HPDE6-E6E7 (cell line): ENCODE measurements around the gene ADCY7.
"Not testable (repeated sequence)": the region's sequence is repeated elsewhere in the genome, so short reads cannot be mapped to it uniquely, and the experiment has no call there.

Experiments
- DNase-seq: peaks from one replicate; pipeline ENCODE4 v3.0.0; 2011; ENCODE audit warnings: missing footprints; ENCODE audit errors: extremely low spot score

ADCY7 gene

DNA sequence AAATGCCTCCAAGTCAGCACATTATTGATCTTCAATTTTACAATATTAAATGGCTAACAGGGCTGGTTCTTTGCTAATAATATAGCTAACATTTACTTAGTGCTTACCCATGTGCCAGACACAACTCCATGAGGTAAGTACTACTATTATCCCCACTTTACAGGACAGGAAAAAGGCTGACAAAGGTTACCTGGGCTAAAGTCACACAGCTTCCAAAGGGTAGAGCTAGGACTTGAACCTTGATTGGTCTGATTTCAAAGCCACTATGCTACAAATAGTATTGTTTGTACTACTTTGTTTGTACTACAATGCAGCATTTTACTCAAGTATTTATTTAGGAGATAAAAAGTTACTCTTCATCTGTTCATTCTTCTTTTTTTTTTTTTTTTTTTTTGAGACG, 70.5 kb downstream of the ADCY7 start:
- no peak for DNase-seq

DNA sequence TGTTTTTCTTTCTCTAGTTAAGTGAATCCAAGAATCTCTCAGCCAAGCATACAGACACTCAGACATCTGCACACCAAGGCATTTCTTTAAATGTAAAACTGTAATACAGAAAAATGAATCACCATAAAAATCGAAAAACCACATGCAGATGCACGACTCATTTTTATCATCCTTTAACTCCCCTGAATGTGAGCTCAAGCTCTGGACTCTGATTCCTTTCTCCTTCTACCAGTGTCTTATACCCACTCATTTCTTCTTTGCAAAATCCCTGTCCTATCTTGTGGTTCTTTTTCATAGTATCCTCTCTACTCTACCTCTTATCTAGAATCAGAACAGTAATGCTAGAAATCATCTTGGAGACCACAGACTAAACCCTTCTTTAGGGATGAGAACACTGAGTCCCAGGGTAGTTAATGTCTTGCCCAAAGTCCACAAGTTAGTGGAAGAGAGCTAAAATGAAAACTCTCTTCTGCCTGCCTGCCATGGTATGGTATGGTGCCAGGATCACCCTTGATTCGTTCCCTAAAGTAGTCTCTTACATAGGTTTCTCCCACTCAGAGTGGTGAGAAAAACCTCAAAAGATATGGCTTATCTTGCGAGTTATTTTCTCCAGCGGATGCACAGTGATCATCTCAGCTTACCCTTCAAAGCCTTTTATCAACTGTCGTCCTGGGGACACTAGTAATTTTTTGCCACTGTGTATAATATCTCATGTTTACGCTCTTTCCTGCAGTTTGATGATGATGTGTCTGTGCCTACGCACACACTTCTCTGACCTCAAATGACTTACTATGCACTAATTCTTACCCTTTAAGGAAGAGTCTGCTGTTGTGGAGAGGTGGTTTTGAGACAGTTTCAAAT, 72.2 kb downstream of the ADCY7 start:
- DNase-seq, result no peak

DNA sequence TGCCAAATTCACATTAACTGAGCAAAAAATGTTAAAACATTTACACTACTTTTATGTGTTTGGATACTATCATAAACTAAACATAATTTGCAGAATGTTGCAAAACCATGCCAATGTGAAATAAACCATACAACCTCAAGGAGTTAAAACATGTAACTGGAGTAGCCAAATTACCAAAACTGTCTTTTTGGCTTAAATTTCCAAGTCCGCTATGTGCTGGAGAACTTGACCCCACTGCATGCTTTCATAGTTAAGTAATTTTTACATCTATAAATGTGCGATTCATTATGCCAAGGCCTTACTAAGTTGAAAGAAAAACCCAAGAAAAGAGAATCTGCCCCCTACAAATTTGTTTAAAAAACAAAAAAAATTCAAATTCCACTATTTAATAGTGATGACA, 74.2 kb downstream of the ADCY7 start:
- DNase-seq, result no peak

DNA sequence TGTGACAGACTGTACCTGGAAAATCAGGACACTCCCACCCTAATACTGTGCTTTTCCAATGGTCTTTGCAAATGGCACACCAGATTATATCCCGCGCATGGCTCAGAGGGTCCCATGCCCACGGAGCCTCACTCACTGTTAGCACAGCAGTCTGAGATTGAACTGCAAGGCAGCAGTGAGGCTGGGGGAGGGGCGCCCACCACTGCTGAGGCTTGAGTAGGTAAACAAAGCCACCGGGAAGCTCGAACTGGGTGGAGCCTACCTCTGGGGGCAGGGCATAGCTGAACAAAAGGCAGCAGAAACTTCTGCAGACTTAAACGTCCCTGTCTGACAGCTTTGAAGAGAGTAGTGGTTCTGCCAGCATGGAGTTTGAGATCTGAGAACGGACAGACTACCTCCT, 77.2 kb downstream of the ADCY7 start:
- not testable (repeated sequence) for DNase-seq

DNA sequence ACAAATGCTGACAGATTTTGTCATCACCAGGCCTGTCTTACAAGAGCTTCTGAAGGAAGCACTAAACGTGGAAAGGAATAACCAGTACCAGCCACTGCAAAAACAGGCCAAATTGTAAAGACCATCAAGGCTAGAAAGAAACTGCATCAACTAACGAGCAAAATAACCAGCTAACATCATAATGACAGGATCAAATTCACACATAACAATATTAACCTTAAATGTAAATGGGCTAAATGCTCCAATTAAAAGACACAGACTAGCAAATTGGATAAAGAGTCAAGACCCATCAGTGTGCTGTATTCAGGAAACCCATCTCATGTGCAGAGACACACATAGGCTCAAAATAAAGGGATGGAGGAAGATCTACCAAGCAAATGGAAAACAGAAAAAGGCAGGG, 78.9 kb downstream of the ADCY7 start:
- DNase-seq, result not testable (repeated sequence)

DNA sequence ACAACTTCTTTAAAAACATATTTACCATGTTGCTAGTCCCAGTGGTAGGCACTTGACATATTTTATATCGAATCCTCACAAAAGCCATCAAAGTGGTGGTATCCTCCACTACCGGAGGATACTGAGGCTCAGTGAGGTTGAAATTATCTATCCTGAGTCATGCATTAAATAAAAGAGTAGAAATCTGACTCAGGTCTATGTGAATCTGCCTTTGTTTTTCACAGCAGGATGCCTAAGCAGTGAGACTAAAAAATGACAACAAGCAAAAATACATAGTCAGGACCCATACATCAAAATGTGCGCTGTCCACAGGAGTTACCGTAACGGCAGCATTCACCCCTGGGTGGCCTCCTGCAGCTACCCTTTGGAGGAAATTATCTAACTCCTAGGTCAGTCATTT, 84.8 kb downstream of the ADCY7 start:
- DNase-seq, result no peak

DNA sequence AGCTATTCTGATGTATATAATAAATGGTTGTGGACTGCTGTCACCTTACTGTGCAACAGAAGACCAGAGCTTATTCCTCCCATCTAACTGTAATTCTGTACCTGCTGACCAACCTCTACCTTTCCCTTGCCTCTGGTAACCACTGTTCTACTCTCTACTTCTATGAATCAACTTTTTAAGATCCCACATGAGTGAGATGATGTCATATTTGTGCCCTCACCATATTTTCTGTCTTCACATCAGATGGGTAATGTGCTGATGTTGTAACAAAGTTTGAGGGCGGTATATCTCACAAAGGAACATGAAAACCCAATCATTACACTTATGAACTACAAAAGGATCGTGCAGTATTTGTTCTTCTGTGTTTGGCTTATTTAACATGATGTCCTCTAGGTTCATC, 85.6 kb downstream of the ADCY7 start:
- no peak for DNase-seq

DNA sequence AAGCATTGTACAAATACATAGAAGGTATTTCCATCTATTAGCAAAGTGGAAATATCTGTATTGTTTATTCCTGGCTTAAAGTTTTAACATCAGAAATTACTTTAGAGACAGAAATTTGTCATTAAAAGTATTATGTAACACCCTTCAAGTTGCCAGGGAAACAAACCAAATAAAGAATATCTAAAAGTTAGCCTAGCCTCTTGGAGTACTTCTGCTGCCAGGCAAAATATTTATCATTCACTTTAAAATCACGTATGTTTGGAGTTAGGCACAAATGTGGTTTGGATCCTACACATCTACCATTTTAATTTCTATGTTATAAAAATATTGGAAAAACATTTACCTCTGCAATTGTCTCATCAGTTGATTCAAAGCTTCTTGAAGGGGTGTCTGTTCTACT, 87.7 kb downstream of the ADCY7 start:
- no peak for DNase-seq

DNA sequence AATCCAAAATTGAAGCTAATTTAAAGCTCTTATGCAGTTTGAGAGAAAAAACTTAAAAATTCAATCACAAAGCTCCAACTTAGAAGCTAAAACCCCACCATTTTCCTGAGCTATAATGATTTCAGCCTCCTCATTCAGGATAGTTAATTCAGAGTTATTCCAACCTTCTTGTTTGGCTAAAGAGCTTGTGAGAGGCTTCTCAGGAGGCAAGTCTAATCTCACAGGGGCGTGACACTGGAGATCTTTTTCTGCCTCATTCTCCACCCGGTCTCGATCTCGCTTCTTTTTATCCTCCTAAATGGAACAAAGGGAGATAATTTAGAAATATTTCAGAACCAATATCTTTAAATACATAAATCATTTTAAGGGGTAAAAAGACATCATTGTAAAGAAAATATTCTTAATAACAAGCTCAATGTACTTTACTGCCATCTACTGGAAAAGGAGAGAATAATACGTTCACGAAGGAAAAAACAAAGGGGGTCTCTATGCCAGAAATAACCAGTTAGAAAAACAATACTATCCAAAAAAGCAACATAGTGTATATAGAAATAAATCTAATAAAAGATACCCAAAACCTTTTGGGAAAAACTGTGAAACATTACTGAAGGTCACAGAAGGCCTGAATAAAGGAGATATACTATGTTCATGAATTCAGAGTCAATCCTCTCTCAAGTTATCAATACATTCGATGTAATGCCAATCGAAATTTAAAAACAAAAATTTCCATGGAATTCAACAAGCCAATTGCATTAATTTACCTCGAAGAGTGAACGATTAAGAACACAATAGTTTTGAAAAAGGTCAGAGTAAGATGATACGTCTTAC, 88.5 kb downstream of the ADCY7 start:
- no peak for DNase-seq

DNA sequence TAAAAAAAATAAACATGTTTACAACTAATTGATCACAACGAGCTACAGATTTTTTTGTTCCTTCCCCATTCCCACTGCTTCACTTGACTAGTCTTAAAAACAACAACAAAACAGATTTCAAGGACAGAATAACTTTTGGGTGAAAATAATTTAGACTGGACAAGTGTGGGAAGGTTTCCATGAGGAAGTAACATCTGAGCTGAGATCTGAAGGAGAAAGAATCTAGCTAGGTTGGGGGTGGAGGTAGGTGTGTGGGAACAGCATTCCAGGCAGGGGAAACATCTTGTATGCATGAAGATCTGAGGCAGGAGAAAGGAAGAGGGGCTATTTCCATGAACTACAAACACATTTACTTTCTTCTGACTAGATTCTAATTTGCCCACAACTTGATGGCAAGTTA, 93.3 kb downstream of the ADCY7 start:
- DNase-seq, result no peak

DNA sequence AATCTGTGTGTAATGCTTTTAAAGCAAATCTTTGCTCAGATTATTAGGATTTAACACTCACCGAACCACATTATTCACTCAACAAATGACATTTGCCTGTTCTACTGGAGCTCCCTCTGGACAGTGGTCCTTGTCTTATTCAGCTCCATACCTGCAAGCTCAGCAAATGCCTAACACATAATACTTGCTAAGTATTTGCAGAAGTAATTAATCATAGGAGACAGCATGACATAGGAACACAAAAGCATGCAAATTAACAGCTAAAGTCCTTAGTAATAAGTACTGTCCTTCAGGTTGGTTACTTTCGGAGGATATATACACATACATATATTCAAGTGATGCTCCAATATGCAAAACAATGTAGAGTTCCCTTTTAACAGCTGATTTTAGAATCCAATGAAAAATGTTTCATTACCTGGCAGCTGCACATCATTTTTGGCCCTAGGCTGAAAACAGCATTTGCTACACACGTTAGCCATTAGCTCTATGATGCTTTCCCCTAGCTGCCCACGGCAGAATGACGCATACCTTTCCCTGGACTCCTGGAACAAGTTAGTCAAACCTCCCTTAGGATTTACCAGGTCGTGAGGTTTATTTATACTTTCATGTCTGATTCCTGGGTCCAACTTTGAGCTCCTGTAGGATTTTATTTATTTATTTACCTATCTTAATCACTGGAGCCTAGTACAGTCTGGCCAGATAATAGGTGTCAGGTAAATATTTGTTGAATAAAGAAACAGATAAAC, 93.9 kb downstream of the ADCY7 start:
- peak; percentile 41 for DNase-seq

DNA sequence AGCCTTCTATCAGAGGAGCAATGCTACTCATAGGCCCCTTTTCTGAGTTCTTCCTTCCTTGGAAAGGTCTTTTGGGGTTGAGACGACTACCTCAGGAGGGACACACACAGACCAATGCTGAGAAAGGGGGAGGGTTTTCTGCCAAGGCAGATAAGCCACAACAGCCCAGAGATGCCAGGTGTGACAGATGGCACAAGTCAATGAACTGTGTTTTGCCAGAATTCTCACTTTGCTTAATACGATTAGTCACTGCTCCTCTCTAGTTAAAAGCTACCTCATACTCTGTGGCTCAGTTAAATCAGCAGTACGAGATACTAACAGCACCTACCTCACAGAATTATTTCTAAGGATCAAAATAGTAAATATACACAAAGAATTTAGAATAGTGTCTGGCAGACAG, 94.4 kb downstream of the ADCY7 start:
- DNase-seq, result no peak

DNA sequence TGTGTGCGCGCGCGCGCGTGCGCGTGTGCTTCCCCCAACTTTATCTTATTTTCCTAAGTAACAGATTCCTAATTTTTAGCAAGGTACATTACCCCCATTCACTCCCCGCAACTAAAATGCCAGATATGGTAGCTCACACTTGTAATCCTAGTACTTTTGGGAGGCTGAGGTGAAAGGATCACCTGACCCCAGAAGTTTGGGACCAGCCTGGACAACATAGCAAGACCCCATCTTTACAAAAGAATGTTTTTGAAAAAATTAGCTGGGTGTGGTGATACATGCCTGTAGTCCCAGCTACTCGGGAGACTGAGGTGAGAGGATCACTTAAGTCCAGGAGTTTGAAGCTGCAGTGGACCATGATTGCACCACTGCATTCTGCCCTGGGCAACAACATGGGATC, 97.3 kb downstream of the ADCY7 start:
- no peak for DNase-seq

DNA sequence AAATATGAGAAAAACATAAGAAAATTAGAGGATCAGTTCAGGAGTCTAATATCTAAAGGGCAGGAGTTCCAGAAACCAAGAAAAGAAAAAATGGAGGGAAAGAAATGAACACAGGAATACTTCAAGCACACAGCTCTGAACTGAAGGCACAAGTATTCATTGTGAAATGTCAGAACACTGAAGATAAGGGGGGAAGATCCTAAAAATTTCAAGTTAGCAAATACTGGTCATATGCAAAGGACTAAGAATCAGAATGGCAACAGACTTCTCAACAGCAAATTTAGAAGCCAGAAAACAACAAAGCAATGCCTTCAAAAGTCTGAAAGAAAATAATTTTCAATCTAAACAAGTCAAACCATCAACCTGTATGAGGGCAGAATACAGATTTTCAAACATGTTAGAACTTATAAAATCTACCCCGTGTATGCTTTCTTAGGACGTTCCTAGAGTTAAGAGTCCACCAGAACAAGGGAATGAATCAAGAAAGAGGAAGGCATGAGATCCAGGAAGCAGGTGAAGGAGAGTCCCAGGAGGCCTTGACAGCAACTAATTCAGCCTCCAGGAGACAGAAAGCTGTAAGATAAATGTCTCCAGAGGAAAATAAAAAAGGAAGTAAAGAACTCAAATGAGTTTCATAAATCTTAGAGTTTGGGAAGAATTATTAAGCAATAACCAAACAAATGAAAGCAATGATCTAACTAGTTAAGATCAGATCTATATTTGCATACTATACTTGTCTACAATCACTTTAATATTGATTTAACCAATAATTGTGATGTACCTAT, 99.6 kb downstream of the ADCY7 start:
- DNase-seq, result no peak
